KOPT-K1 (cell line): ENCODE measurements around the gene CDHR3.
"Not testable (repeated sequence)": the region's sequence is repeated elsewhere in the genome, so short reads cannot be mapped to it uniquely, and the experiment has no call there.

Experiments
- H3K27ac ChIP-seq: fragments of 200-600 bp; sonication (generic); 2 replicates; pipeline ENCODE4 v1.5.1; 2016; ENCODE audit warnings: antibody characterized with exemption, mild to moderate bottlenecking, low read depth, low read length; ENCODE audit not compliant: poor library complexity, severe bottlenecking
- H3K36me3 ChIP-seq: fragments of 200-600 bp; sonication (generic); 2 replicates; pipeline ENCODE4 v1.5.1; 2017; ENCODE audit warnings: antibody characterized with exemption, mild to moderate bottlenecking, low read length, moderate library complexity; ENCODE audit not compliant: insufficient read depth
- H3K9me3 ChIP-seq: fragments of 200-600 bp; sonication (generic); 2 replicates; pipeline ENCODE4 v1.5.1; 2017; ENCODE audit warnings: antibody characterized with exemption, low read length, mild to moderate bottlenecking; ENCODE audit not compliant: insufficient read depth, poor library complexity, severe bottlenecking

Gene CDHR3

GRCh38 chr7:105979405-105979804, 16.3 kb downstream of the CDHR3 start:
- H3K27ac ChIP-seq, result no peak overlapping the region
- no peaks in the 10 kb centered on the region for H3K36me3 ChIP-seq
- H3K9me3 ChIP-seq, result no peaks in the 10 kb centered on the region

- Histone ChIP-seq H3K9me3 (no peaks in the 10 kb centered on the region), H3K36me3 (no peaks in the 10 kb centered on the region), H3K27ac (no peak overlapping the region)
Observed at GRCh38 chr7:105980645-105981396, 17.8 kb downstream of the CDHR3 start.

- H3K9me3 ChIP-seq, result no peaks in the 10 kb centered on the region
- H3K27ac ChIP-seq, result no peak overlapping the region
Observed at GRCh38 chr7:105982388-105982787, 19.3 kb downstream of the CDHR3 start.

GRCh38 chr7:105984808-105985207, 21.7 kb downstream of the CDHR3 start:
- H3K9me3 ChIP-seq, H3K36me3 ChIP-seq, H3K27ac ChIP-seq: not testable (repeated sequence)

More at GRCh38 chr7:105982388-105982787, 19.3 kb downstream of the CDHR3 start:
- H3K36me3 ChIP-seq, result no peaks in the 10 kb centered on the region

GRCh38 chr7:105985229-105985628, 22.2 kb downstream of the CDHR3 start:
- no peaks in the 10 kb centered on the region for H3K9me3 ChIP-seq
- no peaks in the 10 kb centered on the region for H3K36me3 ChIP-seq
- H3K27ac ChIP-seq, result no peak overlapping the region

GRCh38 chr7:105985672-105986215, 22.7 kb downstream of the CDHR3 start:
- Histone ChIP-seq H3K9me3 (no peaks in the 10 kb centered on the region), H3K27ac (no peak overlapping the region), H3K36me3 (no peaks in the 10 kb centered on the region)

- no peaks in the 10 kb centered on the region for H3K9me3 ChIP-seq
- no peak overlapping the region for H3K27ac ChIP-seq
- H3K36me3 ChIP-seq, result no peaks in the 10 kb centered on the region
Observed at GRCh38 chr7:105987046-105987445, 24.0 kb downstream of the CDHR3 start.

GRCh38 chr7:105988276-105988675, 25.2 kb downstream of the CDHR3 start:
- H3K27ac ChIP-seq, result no peak overlapping the region
- no peaks in the 10 kb centered on the region for H3K9me3 ChIP-seq
- H3K36me3 ChIP-seq, result no peaks in the 10 kb centered on the region

- H3K36me3 ChIP-seq, result no peaks in the 10 kb centered on the region
- H3K27ac ChIP-seq, result no peak overlapping the region
- no peaks in the 10 kb centered on the region for H3K9me3 ChIP-seq
Observed at GRCh38 chr7:105989191-105989590, 26.1 kb downstream of the CDHR3 start.

- no peaks in the 10 kb centered on the region for H3K9me3 ChIP-seq
- H3K27ac ChIP-seq, result no peak overlapping the region
- no peaks in the 10 kb centered on the region for H3K36me3 ChIP-seq
Observed at GRCh38 chr7:105989686-105990085, 26.6 kb downstream of the CDHR3 start.

- H3K27ac ChIP-seq, result no peak overlapping the region
- no peaks in the 10 kb centered on the region for H3K9me3 ChIP-seq
- H3K36me3 ChIP-seq, result no peaks in the 10 kb centered on the region
Observed at GRCh38 chr7:105990141-105990540, 27.1 kb downstream of the CDHR3 start.

GRCh38 chr7:105990727-105991453, 27.8 kb downstream of the CDHR3 start:
- H3K9me3 ChIP-seq, result no peaks in the 10 kb centered on the region
- H3K27ac ChIP-seq, result no peak overlapping the region
- no peaks in the 10 kb centered on the region for H3K36me3 ChIP-seq

GRCh38 chr7:105992905-105993304, 29.8 kb downstream of the CDHR3 start:
- Histone ChIP-seq H3K27ac (no peak overlapping the region), H3K36me3 (no peaks in the 10 kb centered on the region), H3K9me3 (no peaks in the 10 kb centered on the region)

- Histone ChIP-seq H3K9me3 (no peaks in the 10 kb centered on the region), H3K36me3 (no peaks in the 10 kb centered on the region), H3K27ac (no peak overlapping the region)
Observed at GRCh38 chr7:105996860-105997737, 34.0 kb downstream of the CDHR3 start.

GRCh38 chr7:105999256-105999655, 36.2 kb downstream of the CDHR3 start:
- Histone ChIP-seq H3K36me3 (no peaks in the 10 kb centered on the region), H3K9me3 (no peaks in the 10 kb centered on the region), H3K27ac (no peak overlapping the region)
